ENCODE data around the gene SPINK14. TPM values are rescaled to one million over a fixed set of nuclear protein-coding genes. Genes with fewer than 3 reads are reported as not detected.
A peak's percentile ranks its signal among the peaks of the same experiment; 100 is the strongest.

Gene SPINK14
- total RNA-seq, 4 donors from 2014 or later = not detected

DNA sequence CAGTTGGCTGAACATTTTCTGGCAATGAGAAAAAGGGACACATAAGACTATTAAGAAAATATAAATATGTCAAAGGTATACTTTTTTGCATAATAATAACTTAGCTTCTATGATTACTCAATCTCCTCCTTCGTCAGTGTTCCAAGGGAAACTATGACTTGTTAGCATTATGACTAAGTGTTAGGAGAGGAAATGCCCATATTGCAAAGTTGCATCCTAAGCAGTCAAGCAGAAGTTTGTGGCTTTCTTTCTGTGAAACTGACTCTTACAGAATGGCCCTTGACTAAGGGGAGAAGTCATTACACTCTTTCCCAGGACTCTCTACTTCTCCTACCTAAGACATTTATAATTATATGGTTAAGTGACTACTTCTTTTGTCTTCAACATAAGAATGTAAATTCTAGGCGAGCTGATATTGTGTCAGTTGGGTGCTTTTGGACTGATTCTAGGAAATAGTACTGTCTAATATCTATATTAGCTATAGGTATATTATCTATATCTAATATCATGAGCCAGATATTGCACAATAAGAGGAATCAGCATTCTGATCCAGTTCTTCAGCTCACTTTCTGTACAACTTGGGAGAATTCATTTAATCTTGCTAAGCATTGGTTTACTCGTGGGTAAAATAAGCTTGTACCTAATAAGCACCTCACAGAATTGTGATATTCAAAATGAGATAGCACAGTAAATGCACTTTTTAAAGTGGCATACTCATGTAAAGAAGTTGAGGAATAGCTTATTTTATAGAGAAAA lies 18.1 kb downstream of the SPINK14 start:
- H3K27ac ChIP-seq = no peak overlapping the region
- intact Hi-C loops (cut with DNase I; ENCODE audit: low total_unique reads) = loop anchor here (10.0 kb wide), 1 partner anchor 188 kb away; no protein-coding TSS in a partner anchor
- no peaks in the 10 kb centered on the region for H3K9me3 ChIP-seq
- TF ChIP-seq, protein P1, sequence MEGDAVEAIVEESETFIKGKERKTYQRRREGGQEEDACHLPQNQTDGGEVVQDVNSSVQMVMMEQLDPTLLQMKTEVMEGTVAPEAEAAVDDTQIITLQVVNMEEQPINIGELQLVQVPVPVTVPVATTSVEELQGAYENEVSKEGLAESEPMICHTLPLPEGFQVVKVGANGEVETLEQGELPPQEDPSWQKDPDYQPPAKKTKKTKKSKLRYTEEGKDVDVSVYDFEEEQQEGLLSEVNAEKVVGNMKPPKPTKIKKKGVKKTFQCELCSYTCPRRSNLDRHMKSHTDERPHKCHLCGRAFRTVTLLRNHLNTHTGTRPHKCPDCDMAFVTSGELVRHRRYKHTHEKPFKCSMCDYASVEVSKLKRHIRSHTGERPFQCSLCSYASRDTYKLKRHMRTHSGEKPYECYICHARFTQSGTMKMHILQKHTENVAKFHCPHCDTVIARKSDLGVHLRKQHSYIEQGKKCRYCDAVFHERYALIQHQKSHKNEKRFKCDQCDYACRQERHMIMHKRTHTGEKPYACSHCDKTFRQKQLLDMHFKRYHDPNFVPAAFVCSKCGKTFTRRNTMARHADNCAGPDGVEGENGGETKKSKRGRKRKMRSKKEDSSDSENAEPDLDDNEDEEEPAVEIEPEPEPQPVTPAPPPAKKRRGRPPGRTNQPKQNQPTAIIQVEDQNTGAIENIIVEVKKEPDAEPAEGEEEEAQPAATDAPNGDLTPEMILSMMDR (IDR thresholded peaks at IDR 0.05 in 4 of 5, conservative IDR thresholded peaks at IDR 0.05 in 1 of 5) = no peak
- TF ChIP-seq POLR2A (IDR thresholded peaks at IDR 0.05) = no peak
- H3K27me3 ChIP-seq = no peaks in the 10 kb centered on the region
- in situ Hi-C loops (cut with MboI; ENCODE audit: low sequenced_read_pairs in 4 of 4) = loop anchor here in 1 of 4 donors (25.0 kb wide), 1 partner anchor 926 kb away; no protein-coding TSS in a partner anchor
- peak in 1 of 2 donors; percentile 39 for ATAC-seq
- H3K4me3 ChIP-seq = no peak overlapping the region
- no peak for DNase-seq
- no peaks in the 10 kb centered on the region for H3K36me3 ChIP-seq
- H3K4me1 ChIP-seq = no peaks in the 10 kb centered on the region

DNA sequence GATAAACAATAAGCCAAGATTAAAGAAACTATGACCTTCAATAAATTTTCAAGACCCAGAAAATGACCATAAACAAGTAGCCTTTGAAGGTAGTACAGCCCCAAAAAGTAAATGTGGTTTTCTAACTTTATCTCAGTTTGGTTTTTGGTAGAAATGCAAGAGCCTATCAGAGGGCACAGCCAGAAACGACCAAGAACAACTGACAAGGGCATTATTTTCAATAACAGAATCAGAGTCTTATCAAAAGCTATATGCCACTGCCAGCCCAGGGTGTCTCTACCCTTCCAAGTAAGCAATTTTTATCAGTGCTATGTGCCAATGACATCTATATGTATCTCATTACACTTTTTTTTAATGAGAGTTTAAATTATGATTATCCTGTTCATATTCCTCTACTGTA lies 22.7 kb downstream of the SPINK14 start:
- Histone ChIP-seq H3K27ac (no peak overlapping the region), H3K36me3 (no peaks in the 10 kb centered on the region), H3K4me1 (no peaks in the 10 kb centered on the region), H3K4me3 (no peak overlapping the region), H3K27me3 (no peaks in the 10 kb centered on the region), H3K9me3 (no peaks in the 10 kb centered on the region)
- intact Hi-C loops (cut with DNase I; ENCODE audit: low total_unique reads) (no loop called here), in situ Hi-C loops (cut with MboI; ENCODE audit: low sequenced_read_pairs in 4 of 4) (loop anchor here in 1 of 4 donors (25.0 kb wide), 1 partner anchor 921 kb away; no protein-coding TSS in a partner anchor)
- DNase-seq (no peak), ATAC-seq (no peak)
- TF ChIP-seq POLR2A (IDR thresholded peaks at IDR 0.05) = no peak
- TF ChIP-seq, protein P1 (IDR thresholded peaks at IDR 0.05 in 4 of 5, conservative IDR thresholded peaks at IDR 0.05 in 1 of 5) = no peak

DNA sequence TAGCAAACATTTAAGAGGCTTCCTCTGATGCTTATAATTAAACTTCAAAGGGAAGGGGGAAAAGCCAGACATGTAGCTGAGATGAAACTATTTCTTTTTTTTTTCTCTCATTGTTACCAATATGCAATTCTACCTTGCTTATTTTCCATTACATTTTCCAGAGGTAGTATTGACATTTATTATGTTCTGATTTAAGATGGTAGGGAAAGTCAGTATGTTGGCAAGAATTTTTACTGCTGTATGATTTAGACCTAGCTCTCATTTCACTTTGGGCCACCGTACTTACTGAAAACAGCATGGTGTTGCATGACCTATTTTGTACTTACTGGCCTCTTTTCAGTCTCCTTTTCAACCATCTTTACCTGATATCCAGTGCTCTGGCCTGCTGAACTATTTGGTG lies 24.9 kb downstream of the SPINK14 start:
- Histone ChIP-seq H3K4me1 (no peaks in the 10 kb centered on the region), H3K9me3 (no peaks in the 10 kb centered on the region), H3K27me3 (no peaks in the 10 kb centered on the region), H3K36me3 (no peaks in the 10 kb centered on the region), H3K4me3 (no peak overlapping the region), H3K27ac (no peak overlapping the region)
- ATAC-seq = no peak
- intact Hi-C loops (cut with DNase I; ENCODE audit: low total_unique reads) (no loop called here), in situ Hi-C loops (cut with MboI; ENCODE audit: low sequenced_read_pairs in 4 of 4) (loop anchor here in 1 of 4 donors (25.0 kb wide), 1 partner anchor 919 kb away; no protein-coding TSS in a partner anchor)
- no peak for TF ChIP-seq POLR2A (IDR thresholded peaks at IDR 0.05)
- TF ChIP-seq, protein P1 (IDR thresholded peaks at IDR 0.05 in 4 of 5, conservative IDR thresholded peaks at IDR 0.05 in 1 of 5) = no peak
- no peak for DNase-seq

DNA sequence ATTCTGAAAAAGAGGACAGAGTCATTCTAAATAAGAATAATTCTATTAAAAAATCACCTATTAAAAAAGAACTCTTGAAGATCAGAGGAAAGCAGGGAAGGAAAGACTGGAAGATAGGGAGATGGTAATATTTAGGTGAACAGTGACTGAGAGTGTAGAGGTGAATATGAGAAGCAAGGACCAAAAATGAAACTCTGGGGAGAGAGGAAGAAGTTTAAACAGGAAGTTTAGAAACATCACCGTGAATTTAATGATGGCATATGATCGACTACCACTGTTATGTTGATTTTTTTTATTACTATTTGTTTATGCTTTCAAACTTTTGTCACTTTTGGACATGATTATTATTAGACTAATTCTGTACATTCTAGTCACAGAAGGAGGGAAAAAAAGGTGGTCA lies 32.8 kb downstream of the SPINK14 start:
- no peaks in the 10 kb centered on the region for H3K36me3 ChIP-seq
- H3K27ac ChIP-seq = no peak overlapping the region
- no peaks in the 10 kb centered on the region for H3K4me1 ChIP-seq
- DNase-seq (no peak), ATAC-seq (no peak)
- intact Hi-C loops (cut with DNase I; ENCODE audit: low total_unique reads) (no loop called here), in situ Hi-C loops (cut with MboI; ENCODE audit: low sequenced_read_pairs in 4 of 4) (no loop called here)
- H3K4me3 ChIP-seq = no peak overlapping the region
- H3K9me3 ChIP-seq = no peaks in the 10 kb centered on the region
- H3K27me3 ChIP-seq = no peaks in the 10 kb centered on the region
- no peak for TF ChIP-seq POLR2A (IDR thresholded peaks at IDR 0.05)
- TF ChIP-seq, protein P1 (IDR thresholded peaks at IDR 0.05 in 4 of 5, conservative IDR thresholded peaks at IDR 0.05 in 1 of 5) = no peak
